Ascending aorta (tissue), 2 donors: Measurements from ENCODE around the gene RAD23B. TPM values are rescaled to one million over a fixed set of nuclear protein-coding genes. Genes with fewer than 3 reads are reported as not detected.

Experiments used
- DNase-seq, 2 donors: peaks; one replicate each; pipeline ENCODE4 v3.0.0-alpha.2; 2019; ENCODE audit warnings: low spot score in 2 of 2
- H3K27ac ChIP-seq, 2 donors: fragments of 200-600 bp; sonication (generic); one replicate each; pipeline ENCODE4 v1.5.1; 2016 to 2017; ENCODE audit warnings: mild to moderate bottlenecking in 1 of 2
- H3K27me3 ChIP-seq: fragments of 200-600 bp; sonication (generic); one replicate; pipeline ENCODE4 v1.5.1; 2017
- H3K36me3 ChIP-seq, 2 donors: fragments of 200-600 bp; sonication (generic); one replicate each; pipeline ENCODE4 v1.5.1; 2016
- H3K4me1 ChIP-seq, 2 donors: fragments of 200-600 bp; sonication (generic); one replicate each; pipeline ENCODE4 v1.5.1; 2016 to 2017; ENCODE audit warnings: mild to moderate bottlenecking in 1 of 2
- H3K4me3 ChIP-seq, 2 donors: fragments of 200-600 bp; sonication (generic); one replicate each; pipeline ENCODE4 v1.5.1; 2016 to 2017; ENCODE audit warnings: mild to moderate bottlenecking in 1 of 2
- H3K9me3 ChIP-seq, 2 donors: fragments of 200-600 bp; sonication (generic); one replicate each; pipeline ENCODE4 v1.5.1; 2016
- intact Hi-C: fragments of 100-400 bp; cut with DNase I; formaldehyde crosslinking; loops from one replicate; pipeline ENCODE4 v1.15.1; 2023
- total RNA-seq: library from RNA; depleted of rRNA; stranded (reverse); fragments of >200 nt; gene quantifications from one replicate; pipeline ENCODE4 v1.1.0, GENCODE V29; 2016
- TF ChIP-seq, protein P1 (sequence below), 3 experiments: fragments of 200-600 bp in 2 of 3; fragments of 450-650 bp in 1 of 3; sonication (generic) in 2 of 3; IDR thresholded peaks; one replicate each; pipeline ENCODE4 v1.5.1; 2016 to 2019; ENCODE audit warnings: antibody characterized with exemption in 3 of 3, mild to moderate bottlenecking in 1 of 3, moderate library complexity in 1 of 3

Gene RAD23B
- total RNA-seq, 1 donor from 2014 or later, result 57.7 TPM

DNA sequence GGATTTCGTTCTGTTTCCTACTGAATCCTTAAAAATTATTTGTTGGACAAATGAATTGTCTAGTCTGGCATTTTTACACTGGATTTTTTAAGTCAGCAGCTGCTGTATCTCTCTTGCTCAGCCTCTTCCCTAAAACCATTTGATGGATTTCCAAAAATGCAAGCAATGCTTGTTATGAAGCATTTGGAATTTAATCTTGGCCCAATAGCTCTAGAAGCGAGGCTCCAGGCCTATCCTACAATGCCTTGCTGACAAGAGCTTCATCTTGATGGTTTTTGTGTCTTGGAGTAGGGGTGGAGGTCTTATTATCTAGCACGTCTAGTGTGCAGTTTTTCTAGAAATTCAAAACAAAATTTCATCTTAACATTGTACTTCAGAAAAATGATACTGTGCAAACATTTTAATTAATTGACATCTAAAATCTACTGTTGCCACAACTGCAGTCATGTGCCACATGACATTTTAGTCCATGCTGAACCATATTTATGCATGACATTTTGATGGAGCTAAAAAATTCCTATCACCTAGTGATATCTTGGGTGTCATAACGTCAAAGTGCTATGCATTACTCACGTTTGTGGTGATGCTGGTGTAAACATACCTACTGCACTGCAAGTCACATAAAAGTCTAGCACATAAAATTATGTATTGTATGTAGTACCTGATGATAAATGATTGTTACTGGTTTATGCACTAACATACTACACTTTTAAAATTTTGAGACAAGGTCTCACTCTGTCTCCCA, 5.9 kb upstream of the RAD23B start:
- Histone ChIP-seq H3K27me3 (no peaks in the 10 kb centered on the region), H3K36me3 (no peaks in the 10 kb centered on the region), H3K27ac (no peak overlapping the region), H3K4me1 (peaks cover 0 to 2% of the 10 kb centered on the region in 2 donors), H3K4me3 (no peak overlapping the region), H3K9me3 (no peaks in the 10 kb centered on the region)
- intact Hi-C loops, result no loop called here
- no peak for DNase-seq
- TF ChIP-seq, protein P1, sequence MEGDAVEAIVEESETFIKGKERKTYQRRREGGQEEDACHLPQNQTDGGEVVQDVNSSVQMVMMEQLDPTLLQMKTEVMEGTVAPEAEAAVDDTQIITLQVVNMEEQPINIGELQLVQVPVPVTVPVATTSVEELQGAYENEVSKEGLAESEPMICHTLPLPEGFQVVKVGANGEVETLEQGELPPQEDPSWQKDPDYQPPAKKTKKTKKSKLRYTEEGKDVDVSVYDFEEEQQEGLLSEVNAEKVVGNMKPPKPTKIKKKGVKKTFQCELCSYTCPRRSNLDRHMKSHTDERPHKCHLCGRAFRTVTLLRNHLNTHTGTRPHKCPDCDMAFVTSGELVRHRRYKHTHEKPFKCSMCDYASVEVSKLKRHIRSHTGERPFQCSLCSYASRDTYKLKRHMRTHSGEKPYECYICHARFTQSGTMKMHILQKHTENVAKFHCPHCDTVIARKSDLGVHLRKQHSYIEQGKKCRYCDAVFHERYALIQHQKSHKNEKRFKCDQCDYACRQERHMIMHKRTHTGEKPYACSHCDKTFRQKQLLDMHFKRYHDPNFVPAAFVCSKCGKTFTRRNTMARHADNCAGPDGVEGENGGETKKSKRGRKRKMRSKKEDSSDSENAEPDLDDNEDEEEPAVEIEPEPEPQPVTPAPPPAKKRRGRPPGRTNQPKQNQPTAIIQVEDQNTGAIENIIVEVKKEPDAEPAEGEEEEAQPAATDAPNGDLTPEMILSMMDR (IDR thresholded peaks at IDR 0.05), result no peak

DNA sequence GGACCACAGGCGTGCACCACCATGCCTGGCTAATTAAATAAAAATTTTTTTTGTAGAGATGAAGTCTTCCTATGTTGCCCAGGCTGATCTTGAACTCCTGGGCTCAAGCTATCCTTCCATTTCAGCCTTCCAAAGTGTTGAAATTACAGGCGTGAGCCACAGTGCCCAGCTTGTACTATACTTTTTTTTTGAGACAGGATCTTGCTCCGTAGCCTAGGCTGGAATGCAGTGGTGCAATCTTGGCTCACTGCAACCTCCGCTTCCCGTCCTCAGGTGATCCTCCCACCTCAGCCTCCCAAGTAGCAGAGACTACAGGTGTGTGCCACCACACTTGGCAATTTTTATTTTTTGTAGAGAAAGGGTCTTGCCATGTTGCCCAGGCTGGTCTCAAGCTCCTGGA, 5.3 kb upstream of the RAD23B start:
- Histone ChIP-seq H3K27me3 (no peaks in the 10 kb centered on the region), H3K9me3 (no peaks in the 10 kb centered on the region), H3K4me1 (peaks cover 0 to 5% of the 10 kb centered on the region in 2 donors), H3K36me3 (no peaks in the 10 kb centered on the region), H3K27ac (no peak overlapping the region), H3K4me3 (no peak overlapping the region)
- TF ChIP-seq, protein P1 (IDR thresholded peaks at IDR 0.05), result no peak
- DNase-seq, result no peak
- intact Hi-C loops, result no loop called here

DNA sequence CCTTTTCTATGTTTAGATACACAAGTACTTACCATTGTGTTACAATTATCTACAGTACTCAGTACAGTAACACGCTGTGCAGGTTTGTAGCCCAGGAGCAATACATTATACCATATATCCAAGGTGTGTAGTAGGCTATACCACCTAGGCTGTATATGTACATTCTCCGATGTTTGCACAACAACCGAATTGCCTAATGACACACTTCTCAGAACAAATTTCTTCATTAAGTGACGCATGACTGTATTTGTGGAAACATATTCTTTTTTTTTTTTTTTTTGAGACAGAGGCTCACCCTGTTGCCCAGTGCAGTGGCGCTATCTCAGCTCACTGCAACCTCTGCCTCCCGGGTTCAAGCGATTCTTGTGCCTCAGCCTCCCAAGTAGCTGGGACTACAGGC, 4.0 kb upstream of the RAD23B start:
- peaks cover 0 to 5% of the 10 kb centered on the region in 2 donors for H3K4me1 ChIP-seq
- no peaks in the 10 kb centered on the region for H3K9me3 ChIP-seq
- intact Hi-C loops, result no loop called here
- no peaks in the 10 kb centered on the region for H3K36me3 ChIP-seq
- H3K27ac ChIP-seq, result no peak overlapping the region
- no peaks in the 10 kb centered on the region for H3K27me3 ChIP-seq
- no peak overlapping the region for H3K4me3 ChIP-seq
- TF ChIP-seq, protein P1 (IDR thresholded peaks at IDR 0.05), result no peak
- DNase-seq, result no peak

DNA sequence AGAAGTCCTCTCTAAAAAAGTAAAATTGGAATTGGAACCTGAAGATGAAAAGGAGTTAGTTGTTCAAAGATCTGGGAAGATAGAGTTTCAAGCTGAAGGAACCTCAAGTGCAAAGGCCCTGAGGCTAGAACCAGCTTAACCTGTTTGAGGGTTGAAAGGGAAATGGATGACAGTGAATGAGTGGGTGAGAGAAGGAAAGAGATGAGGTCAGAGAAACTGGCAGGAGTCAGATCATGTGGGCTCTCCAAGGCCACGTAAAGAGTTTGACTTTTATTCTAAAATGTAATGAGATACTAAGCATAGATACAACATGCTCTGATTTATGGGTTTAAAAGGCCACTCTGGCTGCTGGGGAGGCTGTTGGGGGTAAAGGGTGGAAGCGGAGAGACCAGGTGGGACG, 2.5 kb upstream of the RAD23B start:
- Histone ChIP-seq H3K4me1 (peaks cover 0 to 8% of the 10 kb centered on the region in 2 donors), H3K36me3 (no peaks in the 10 kb centered on the region), H3K4me3 (no peak overlapping the region), H3K9me3 (no peaks in the 10 kb centered on the region), H3K27me3 (no peaks in the 10 kb centered on the region), H3K27ac (no peak overlapping the region)
- no peak for DNase-seq
- intact Hi-C loops, result loop anchor here (5.0 to 10.0 kb wide), 4 partner anchors 207 to 452 kb away; partner anchors contain the start of genes KLF4 and ZNF462
- TF ChIP-seq, protein P1 (IDR thresholded peaks at IDR 0.05), result no peak

DNA sequence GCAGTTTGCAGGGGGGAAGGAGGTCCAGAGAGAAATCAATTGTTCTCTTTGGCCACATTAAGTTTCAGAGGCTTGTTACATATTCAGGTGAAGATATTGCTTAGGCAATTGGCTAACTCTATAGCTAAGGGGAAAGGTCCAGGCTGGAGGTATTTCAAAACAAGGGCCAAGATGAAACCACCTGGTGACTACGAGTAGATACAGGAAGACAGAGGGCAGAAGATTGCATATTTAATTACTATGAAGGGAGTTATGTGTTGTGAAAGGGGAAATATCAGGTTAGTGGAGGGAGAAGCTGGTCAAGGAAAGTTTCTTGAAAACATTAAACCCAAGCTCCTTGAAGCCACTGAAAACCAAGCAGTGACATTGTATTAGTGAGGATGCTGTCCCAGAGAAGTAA, 1.9 kb upstream of the RAD23B start:
- Histone ChIP-seq H3K4me1 (peaks cover 0 to 8% of the 10 kb centered on the region in 2 donors), H3K27me3 (no peaks in the 10 kb centered on the region), H3K9me3 (no peaks in the 10 kb centered on the region), H3K36me3 (no peaks in the 10 kb centered on the region), H3K27ac (no peak overlapping the region), H3K4me3 (no peak overlapping the region)
- TF ChIP-seq, protein P1 (IDR thresholded peaks at IDR 0.05), result no peak
- intact Hi-C loops, result loop anchor here (5.0 to 10.0 kb wide), 4 partner anchors 206 to 451 kb away; partner anchors contain the start of genes KLF4 and ZNF462
- no peak for DNase-seq
